ENCODE results near the gene LDB2. TPM values are rescaled to one million over a fixed set of nuclear protein-coding genes. Genes with fewer than 3 reads are reported as not detected.

Gene LDB2
- polyA plus RNA-seq, 2 donors = 3.5 to 4.4 TPM

DNA sequence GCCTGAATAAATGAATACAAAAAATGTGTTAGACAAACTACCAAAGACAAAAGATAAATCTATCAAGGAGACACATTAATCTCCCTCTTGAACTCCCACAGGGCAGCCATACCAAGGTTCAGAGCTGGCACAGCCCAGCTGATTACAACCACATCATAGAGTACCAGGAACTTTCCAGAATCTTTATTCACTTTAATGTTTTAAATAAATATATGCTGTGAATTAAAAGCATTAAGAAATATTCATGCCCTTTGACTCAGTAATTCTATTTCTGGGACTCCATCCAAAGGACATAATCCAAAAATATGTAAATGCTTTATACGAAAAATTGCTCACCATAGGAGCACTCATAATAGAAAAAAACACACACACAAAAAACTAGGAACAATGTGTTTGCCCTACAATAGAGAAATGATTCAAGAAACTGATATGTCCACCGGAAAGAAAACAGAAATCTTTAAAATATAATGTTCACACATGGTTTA, 126.0 kb downstream of the LDB2 start:
- H3K27me3 ChIP-seq (ENCODE audit: control insufficient read depth in 1 of 2, insufficient read depth in 2 of 2, low read length in 2 of 2) = no peaks in the 10 kb centered on the region
- H3K4me3 ChIP-seq (ENCODE audit: low read depth in 1 of 2, low read length in 2 of 2) = no peak overlapping the region
- H3K9me3 ChIP-seq (ENCODE audit: control insufficient read depth in 2 of 2, insufficient read depth in 1 of 2, low read depth in 1 of 2, low read length in 1 of 2) = no peaks in the 10 kb centered on the region
- no peak overlapping the region for H3K27ac ChIP-seq (ENCODE audit: low read depth in 2 of 2, low read length in 1 of 2)
- no peaks in the 10 kb centered on the region for H3K4me1 ChIP-seq (ENCODE audit: control insufficient read depth in 2 of 2, insufficient read depth in 2 of 2, low read length in 1 of 2)
- no peaks in the 10 kb centered on the region for H3K36me3 ChIP-seq (ENCODE audit: control insufficient read depth in 2 of 2, insufficient read depth in 2 of 2, low read length in 1 of 2)
- 22 to 46% methylated on average over 2 of the region's 2 CpGs for WGBS, 2 donors

DNA sequence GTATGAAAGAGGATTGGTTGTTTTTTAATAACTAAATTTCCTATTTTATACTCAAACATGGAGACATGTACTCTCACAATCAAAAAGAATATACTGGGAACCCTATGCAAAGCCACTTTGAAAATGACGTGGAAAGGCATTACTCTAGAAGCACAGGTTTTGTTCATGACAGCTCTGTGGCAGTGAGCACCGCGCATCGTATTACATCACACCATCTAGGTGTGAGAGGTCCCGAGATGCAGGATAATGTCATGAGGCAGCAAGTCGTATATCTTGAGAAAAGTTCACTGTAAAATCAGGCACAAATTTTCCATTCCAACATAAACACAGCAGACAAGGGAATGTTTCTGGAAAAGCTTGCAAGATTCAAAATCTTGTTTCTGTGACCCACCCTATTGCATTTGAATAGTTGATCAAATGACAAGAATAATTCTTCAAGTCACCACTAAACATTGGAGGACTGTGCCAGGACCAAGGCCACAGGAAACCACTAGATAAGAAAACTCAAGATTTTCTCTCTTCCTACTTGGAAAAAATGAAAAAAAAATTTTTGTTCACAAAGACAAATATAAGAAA, 127.6 kb downstream of the LDB2 start:
- Histone ChIP-seq H3K27ac (ENCODE audit: low read depth in 2 of 2, low read length in 1 of 2) (no peak overlapping the region), H3K36me3 (ENCODE audit: control insufficient read depth in 2 of 2, insufficient read depth in 2 of 2, low read length in 1 of 2) (no peaks in the 10 kb centered on the region), H3K4me3 (ENCODE audit: low read depth in 1 of 2, low read length in 2 of 2) (no peak overlapping the region), H3K4me1 (ENCODE audit: control insufficient read depth in 2 of 2, insufficient read depth in 2 of 2, low read length in 1 of 2) (no peaks in the 10 kb centered on the region), H3K9me3 (ENCODE audit: control insufficient read depth in 2 of 2, insufficient read depth in 1 of 2, low read depth in 1 of 2, low read length in 1 of 2) (no peaks in the 10 kb centered on the region), H3K27me3 (ENCODE audit: control insufficient read depth in 1 of 2, insufficient read depth in 2 of 2, low read length in 2 of 2) (no peaks in the 10 kb centered on the region)
- WGBS, 2 donors = 80 to 89% methylated on average over 6 of the region's 6 CpGs

DNA sequence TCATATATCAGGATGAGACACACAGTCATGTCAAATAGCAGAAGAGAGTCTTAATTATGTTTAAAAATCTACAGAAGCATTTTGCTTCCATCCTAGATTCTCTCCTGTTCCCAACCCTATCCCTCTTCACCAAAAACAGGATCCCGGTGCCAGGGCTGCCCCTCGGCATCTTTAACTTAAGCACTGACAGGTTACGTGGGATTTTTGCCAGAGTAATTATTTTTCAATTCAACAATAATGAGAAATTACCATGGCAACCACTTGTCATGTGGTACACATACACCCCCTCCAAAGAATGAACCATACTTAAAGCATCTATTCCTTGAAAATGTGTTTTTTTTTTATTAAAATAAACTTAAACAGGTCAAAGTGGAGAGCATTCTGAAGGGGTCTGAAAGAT, 130.6 kb downstream of the LDB2 start:
- no peaks in the 10 kb centered on the region for H3K27me3 ChIP-seq (ENCODE audit: control insufficient read depth in 1 of 2, insufficient read depth in 2 of 2, low read length in 2 of 2)
- WGBS, 2 donors = 86 to 92% methylated on average over 3 of the region's 3 CpGs
- no peaks in the 10 kb centered on the region for H3K36me3 ChIP-seq (ENCODE audit: control insufficient read depth in 2 of 2, insufficient read depth in 2 of 2, low read length in 1 of 2)
- no peak overlapping the region for H3K27ac ChIP-seq (ENCODE audit: low read depth in 2 of 2, low read length in 1 of 2)
- H3K9me3 ChIP-seq (ENCODE audit: control insufficient read depth in 2 of 2, insufficient read depth in 1 of 2, low read depth in 1 of 2, low read length in 1 of 2) = no peaks in the 10 kb centered on the region
- no peak overlapping the region for H3K4me3 ChIP-seq (ENCODE audit: low read depth in 1 of 2, low read length in 2 of 2)
- no peaks in the 10 kb centered on the region for H3K4me1 ChIP-seq (ENCODE audit: control insufficient read depth in 2 of 2, insufficient read depth in 2 of 2, low read length in 1 of 2)

DNA sequence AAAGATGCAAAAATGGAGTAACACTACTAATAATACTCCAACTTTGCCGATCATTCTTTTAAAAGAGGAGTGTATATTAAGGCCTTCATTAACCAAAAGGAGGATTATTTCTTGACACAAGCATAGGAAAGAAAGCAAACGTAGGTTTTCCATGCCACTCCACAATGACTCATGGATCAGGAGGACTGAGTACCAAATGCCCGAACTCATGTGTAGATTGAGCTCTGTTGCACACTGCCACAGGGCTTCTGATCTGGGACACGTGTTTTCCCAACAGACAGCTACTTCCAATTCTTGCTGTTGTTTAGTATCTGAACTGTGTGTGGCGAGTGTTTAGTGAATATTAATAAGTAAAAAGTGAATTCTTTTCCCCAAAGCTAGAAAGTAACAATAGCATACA, 131.2 kb downstream of the LDB2 start:
- H3K4me1 ChIP-seq (ENCODE audit: control insufficient read depth in 2 of 2, insufficient read depth in 2 of 2, low read length in 1 of 2) = no peaks in the 10 kb centered on the region
- no peaks in the 10 kb centered on the region for H3K36me3 ChIP-seq (ENCODE audit: control insufficient read depth in 2 of 2, insufficient read depth in 2 of 2, low read length in 1 of 2)
- no peaks in the 10 kb centered on the region for H3K27me3 ChIP-seq (ENCODE audit: control insufficient read depth in 1 of 2, insufficient read depth in 2 of 2, low read length in 2 of 2)
- H3K9me3 ChIP-seq (ENCODE audit: control insufficient read depth in 2 of 2, insufficient read depth in 1 of 2, low read depth in 1 of 2, low read length in 1 of 2) = no peaks in the 10 kb centered on the region
- 78% methylated on average over 5 of the region's 5 CpGs for WGBS, 2 donors
- H3K4me3 ChIP-seq (ENCODE audit: low read depth in 1 of 2, low read length in 2 of 2) = no peak overlapping the region
- H3K27ac ChIP-seq (ENCODE audit: low read depth in 2 of 2, low read length in 1 of 2) = no peak overlapping the region

DNA sequence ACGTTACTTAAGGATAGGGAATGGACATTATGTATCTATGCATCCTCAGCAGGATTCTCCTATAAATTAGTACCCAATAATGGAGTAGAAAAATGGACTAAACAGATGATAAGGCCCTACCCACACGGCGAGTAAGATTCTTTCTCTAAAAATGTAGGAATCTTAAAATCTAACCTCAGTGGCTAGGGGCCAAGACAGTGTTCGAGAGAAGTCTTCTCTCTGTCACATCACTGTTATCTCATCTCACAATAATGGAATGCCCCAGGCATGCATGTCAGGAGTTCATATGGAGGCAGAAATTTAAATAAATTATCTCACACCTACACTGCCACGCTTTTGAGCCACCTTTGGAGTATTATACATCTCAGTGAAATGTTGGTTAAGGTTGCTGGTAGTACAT, 132.9 kb downstream of the LDB2 start:
- H3K27me3 ChIP-seq (ENCODE audit: control insufficient read depth in 1 of 2, insufficient read depth in 2 of 2, low read length in 2 of 2) = no peaks in the 10 kb centered on the region
- H3K36me3 ChIP-seq (ENCODE audit: control insufficient read depth in 2 of 2, insufficient read depth in 2 of 2, low read length in 1 of 2) = no peaks in the 10 kb centered on the region
- no peaks in the 10 kb centered on the region for H3K9me3 ChIP-seq (ENCODE audit: control insufficient read depth in 2 of 2, insufficient read depth in 1 of 2, low read depth in 1 of 2, low read length in 1 of 2)
- WGBS, 2 donors = 86 to 88% methylated on average over 5 of the region's 5 CpGs
- no peak overlapping the region for H3K27ac ChIP-seq (ENCODE audit: low read depth in 2 of 2, low read length in 1 of 2)
- H3K4me1 ChIP-seq (ENCODE audit: control insufficient read depth in 2 of 2, insufficient read depth in 2 of 2, low read length in 1 of 2) = no peaks in the 10 kb centered on the region
- H3K4me3 ChIP-seq (ENCODE audit: low read depth in 1 of 2, low read length in 2 of 2) = no peak overlapping the region

DNA sequence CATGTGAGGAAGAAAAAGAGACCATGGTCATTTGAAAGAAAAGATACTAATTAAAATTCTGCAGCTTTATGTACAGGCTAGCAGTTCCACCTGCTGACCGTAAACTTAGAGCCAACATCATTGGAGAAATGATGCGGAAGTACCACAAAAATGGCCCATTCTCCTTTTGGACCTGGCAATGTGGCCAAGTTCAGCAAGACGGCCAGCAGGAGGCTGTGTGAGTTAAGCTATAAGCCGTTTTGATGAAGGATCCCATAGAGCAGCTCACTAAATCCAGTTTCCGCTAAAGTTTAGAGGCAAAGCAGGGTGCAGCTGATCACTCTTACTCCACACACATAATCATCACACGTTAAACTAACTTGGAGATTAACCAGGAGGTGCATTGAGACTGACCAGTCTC, 133.8 kb downstream of the LDB2 start:
- Histone ChIP-seq H3K9me3 (ENCODE audit: control insufficient read depth in 2 of 2, insufficient read depth in 1 of 2, low read depth in 1 of 2, low read length in 1 of 2) (no peaks in the 10 kb centered on the region), H3K27ac (ENCODE audit: low read depth in 2 of 2, low read length in 1 of 2) (no peak overlapping the region), H3K4me3 (ENCODE audit: low read depth in 1 of 2, low read length in 2 of 2) (no peak overlapping the region), H3K36me3 (ENCODE audit: control insufficient read depth in 2 of 2, insufficient read depth in 2 of 2, low read length in 1 of 2) (no peaks in the 10 kb centered on the region), H3K27me3 (ENCODE audit: control insufficient read depth in 1 of 2, insufficient read depth in 2 of 2, low read length in 2 of 2) (no peaks in the 10 kb centered on the region), H3K4me1 (ENCODE audit: control insufficient read depth in 2 of 2, insufficient read depth in 2 of 2, low read length in 1 of 2) (no peaks in the 10 kb centered on the region)
- 79 to 86% methylated on average over 6 of the region's 6 CpGs for WGBS, 2 donors

DNA sequence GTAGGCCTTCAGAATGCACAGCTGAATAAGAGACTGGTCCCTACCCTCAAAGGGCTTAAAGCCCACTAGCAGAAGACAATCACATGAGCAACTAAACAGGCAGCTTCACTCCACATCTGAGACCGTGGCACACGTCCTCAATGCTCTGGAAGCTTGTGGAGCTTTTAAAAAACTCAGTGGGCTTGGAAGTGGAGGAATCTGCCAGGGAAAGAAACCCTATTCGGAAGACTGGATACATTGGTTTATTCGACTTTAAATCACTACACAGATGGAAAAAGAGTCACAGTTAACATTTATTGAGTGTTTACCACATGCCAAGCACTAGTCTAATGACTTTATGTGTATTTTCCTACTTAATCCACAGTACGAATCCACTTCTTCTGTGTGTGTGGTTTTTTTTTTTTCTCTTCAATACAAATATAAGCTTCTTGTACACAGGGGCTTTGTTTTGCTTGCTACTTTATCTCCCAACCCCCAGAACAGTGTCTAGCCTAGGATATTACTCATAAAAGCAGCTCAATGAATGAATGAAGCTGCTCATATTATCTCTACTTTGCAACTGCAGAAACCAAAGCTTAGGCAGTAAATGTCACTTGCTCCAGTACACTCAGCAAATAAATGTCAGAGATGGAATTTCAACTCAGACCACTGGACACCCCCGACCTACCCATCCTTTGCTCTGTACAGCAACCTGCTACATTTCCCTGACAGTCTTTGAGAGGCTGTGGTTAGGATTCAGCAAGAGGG, 137.7 kb downstream of the LDB2 start:
- Histone ChIP-seq H3K36me3 (ENCODE audit: control insufficient read depth in 2 of 2, insufficient read depth in 2 of 2, low read length in 1 of 2) (no peaks in the 10 kb centered on the region), H3K27ac (ENCODE audit: low read depth in 2 of 2, low read length in 1 of 2) (no peak overlapping the region), H3K9me3 (ENCODE audit: control insufficient read depth in 2 of 2, insufficient read depth in 1 of 2, low read depth in 1 of 2, low read length in 1 of 2) (no peaks in the 10 kb centered on the region), H3K27me3 (ENCODE audit: control insufficient read depth in 1 of 2, insufficient read depth in 2 of 2, low read length in 2 of 2) (no peaks in the 10 kb centered on the region), H3K4me1 (ENCODE audit: control insufficient read depth in 2 of 2, insufficient read depth in 2 of 2, low read length in 1 of 2) (peaks cover 0 to 4% of the 10 kb centered on the region in 2 donors), H3K4me3 (ENCODE audit: low read depth in 1 of 2, low read length in 2 of 2) (no peak overlapping the region)
- WGBS, 2 donors = 71 to 76% methylated on average over 6 of the region's 6 CpGs

DNA sequence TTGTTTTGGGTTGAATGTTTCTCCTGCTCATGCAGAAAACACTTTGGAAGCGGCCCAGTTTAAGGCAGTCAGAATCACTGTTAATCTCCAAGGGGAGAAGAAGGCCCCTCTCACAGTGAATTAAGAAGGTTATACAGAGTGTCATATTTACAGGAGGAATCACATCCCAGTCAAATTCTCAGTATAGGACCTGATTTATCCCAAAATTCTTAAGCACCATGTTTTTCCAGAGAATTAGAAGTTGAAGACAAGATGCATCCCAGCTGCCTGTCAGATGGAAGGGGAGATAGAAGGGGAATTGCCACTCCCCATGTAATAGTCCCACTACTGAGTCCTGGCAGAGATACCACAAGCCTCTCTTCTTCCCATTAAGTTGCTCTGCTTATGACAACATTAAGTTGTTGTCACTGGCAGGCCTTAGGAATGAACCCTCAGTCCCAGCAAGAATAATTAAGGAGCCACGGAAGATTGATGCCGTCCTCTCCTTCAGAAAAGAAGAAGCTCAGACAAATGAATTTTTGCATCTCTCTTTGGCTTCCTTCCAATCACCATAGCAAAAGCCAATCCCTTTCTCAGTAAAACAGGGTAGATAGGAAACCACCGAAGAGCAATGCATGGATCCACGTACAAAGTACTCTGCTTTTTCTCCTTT, 138.4 kb downstream of the LDB2 start:
- Histone ChIP-seq H3K27ac (ENCODE audit: low read depth in 2 of 2, low read length in 1 of 2) (no peak overlapping the region), H3K9me3 (ENCODE audit: control insufficient read depth in 2 of 2, insufficient read depth in 1 of 2, low read depth in 1 of 2, low read length in 1 of 2) (no peaks in the 10 kb centered on the region), H3K27me3 (ENCODE audit: control insufficient read depth in 1 of 2, insufficient read depth in 2 of 2, low read length in 2 of 2) (no peaks in the 10 kb centered on the region), H3K4me3 (ENCODE audit: low read depth in 1 of 2, low read length in 2 of 2) (no peak overlapping the region), H3K36me3 (ENCODE audit: control insufficient read depth in 2 of 2, insufficient read depth in 2 of 2, low read length in 1 of 2) (no peaks in the 10 kb centered on the region), H3K4me1 (ENCODE audit: control insufficient read depth in 2 of 2, insufficient read depth in 2 of 2, low read length in 1 of 2) (peaks cover 0 to 4% of the 10 kb centered on the region in 2 donors)
- WGBS, 2 donors = 74 to 77% methylated on average over 5 of the region's 5 CpGs

DNA sequence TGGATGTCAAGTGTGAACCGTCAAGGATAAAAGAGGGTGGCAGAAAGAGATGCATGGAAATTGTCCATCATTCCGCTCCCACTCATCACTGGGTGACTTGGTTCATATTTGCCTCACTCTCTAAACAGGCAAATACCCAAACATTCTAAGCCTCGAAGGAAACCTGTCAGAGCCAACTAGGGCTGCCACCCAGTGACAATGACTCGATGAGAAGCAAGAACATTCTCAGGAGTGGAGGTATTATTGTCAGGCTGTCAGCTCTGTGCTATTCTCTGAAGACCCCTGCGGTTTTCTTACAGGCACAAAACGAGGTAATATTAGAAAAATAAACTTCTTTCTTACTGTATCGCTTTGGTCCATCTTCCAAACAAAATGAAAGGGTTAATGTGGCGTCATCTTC, 139.6 kb downstream of the LDB2 start:
- H3K27me3 ChIP-seq (ENCODE audit: control insufficient read depth in 1 of 2, insufficient read depth in 2 of 2, low read length in 2 of 2) = no peaks in the 10 kb centered on the region
- no peaks in the 10 kb centered on the region for H3K9me3 ChIP-seq (ENCODE audit: control insufficient read depth in 2 of 2, insufficient read depth in 1 of 2, low read depth in 1 of 2, low read length in 1 of 2)
- no peaks in the 10 kb centered on the region for H3K36me3 ChIP-seq (ENCODE audit: control insufficient read depth in 2 of 2, insufficient read depth in 2 of 2, low read length in 1 of 2)
- no peak overlapping the region for H3K4me3 ChIP-seq (ENCODE audit: low read depth in 1 of 2, low read length in 2 of 2)
- WGBS, 2 donors = 76 to 85% methylated on average over 8 of the region's 8 CpGs
- H3K27ac ChIP-seq (ENCODE audit: low read depth in 2 of 2, low read length in 1 of 2) = no peak overlapping the region
- H3K4me1 ChIP-seq (ENCODE audit: control insufficient read depth in 2 of 2, insufficient read depth in 2 of 2, low read length in 1 of 2) = peaks cover 0 to 4% of the 10 kb centered on the region in 2 donors
